C4-2B (cell line): ENCODE results near the gene TMEM147.

Source experiments
- H3K27ac ChIP-seq: fragments of 450-650 bp; 2 replicates; pipeline ENCODE4 v1.5.1; 2017
- CTCF ChIP-seq: fragments of 450-650 bp; conservative IDR thresholded peaks from 2 replicates; pipeline ENCODE4 v1.5.1; 2017; ENCODE audit warnings: mild to moderate bottlenecking
- ZFX ChIP-seq: fragments of 450-650 bp; IDR thresholded peaks from 2 replicates; pipeline ENCODE4 v1.6.1; 2017

TMEM147 gene, protein sequence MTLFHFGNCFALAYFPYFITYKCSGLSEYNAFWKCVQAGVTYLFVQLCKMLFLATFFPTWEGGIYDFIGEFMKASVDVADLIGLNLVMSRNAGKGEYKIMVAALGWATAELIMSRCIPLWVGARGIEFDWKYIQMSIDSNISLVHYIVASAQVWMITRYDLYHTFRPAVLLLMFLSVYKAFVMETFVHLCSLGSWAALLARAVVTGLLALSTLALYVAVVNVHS

GRCh38 chr19:35545001-35545854, at the start of gene TMEM147:
TSS of gene TMEM147 (plus strand) at chr19:35545626. CDS start at chr19:35545740, 114 bp downstream.
- H3K27ac ChIP-seq, result peak within 1 kb of the TSS; percentile 87
- TF ChIP-seq ZFX (peak; percentile 94), CTCF (no peak)

DNA sequence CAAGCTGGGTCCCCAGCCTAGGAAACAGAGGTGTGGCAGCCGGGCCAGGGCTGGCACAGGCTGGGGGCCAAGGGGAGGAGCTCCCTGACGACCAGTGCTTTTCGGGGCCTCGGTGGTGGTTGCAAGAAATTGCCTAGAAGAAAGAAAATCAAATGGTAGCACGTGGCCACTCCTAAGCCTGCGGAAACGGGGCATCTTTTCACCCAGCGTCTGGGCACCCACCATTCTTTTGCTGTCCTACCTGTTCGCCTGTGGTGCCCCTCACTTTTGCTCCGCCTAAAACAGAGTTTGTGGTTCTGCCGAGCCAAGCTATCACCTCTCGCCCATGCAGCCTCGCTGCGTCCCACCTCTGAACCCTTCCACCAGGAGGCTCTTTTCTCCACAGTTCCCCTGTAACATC, 48.0 kb upstream of the TMEM147 start:
- TF ChIP-seq CTCF (no peak), ZFX (no peak)
- H3K27ac ChIP-seq, result no peak overlapping the region

GRCh38 chr19:35498220-35498619, 47.2 kb upstream of the TMEM147 start:
- no peak overlapping the region for H3K27ac ChIP-seq
- no peak for TF ChIP-seq ZFX
- no peak for TF ChIP-seq CTCF

DNA sequence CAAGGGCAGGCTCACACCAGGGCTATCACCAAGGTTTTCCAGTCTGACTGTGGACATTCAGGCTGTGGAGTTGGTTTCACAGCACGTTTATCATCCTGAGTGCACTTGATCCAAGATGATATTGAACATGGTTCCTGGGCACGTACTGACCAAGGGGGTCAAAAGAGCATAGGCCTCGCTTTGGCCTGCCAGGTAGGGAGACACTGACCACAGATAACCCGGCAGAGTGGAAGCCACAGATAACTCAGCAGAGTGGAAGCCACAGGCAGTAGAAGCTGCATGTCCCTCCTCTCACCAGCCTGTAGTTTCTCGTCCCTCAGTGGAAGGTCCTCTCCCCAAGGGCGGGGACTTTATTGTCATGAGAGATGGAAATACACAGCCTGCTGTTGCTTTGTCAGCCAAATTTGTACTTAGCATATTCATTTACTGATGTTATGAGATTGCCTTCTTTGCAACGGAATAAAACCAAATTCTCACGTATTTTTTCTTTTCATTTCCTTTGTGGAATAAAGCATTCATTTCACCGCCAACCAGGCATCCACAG, 46.4 kb upstream of the TMEM147 start:
- H3K27ac ChIP-seq, result no peak overlapping the region
- no peak for TF ChIP-seq CTCF
- no peak for TF ChIP-seq ZFX

GRCh38 chr19:35500611-35501010, 44.8 kb upstream of the TMEM147 start:
- no peak for TF ChIP-seq CTCF
- TF ChIP-seq ZFX, result no peak
- no peak overlapping the region for H3K27ac ChIP-seq

GRCh38 chr19:35501684-35502083, 43.7 kb upstream of the TMEM147 start:
- H3K27ac ChIP-seq, result no peak overlapping the region
- TF ChIP-seq ZFX (no peak), CTCF (no peak)

- no peak overlapping the region for H3K27ac ChIP-seq
- TF ChIP-seq CTCF (no peak), ZFX (no peak)
Observed at GRCh38 chr19:35502751-35503150, 42.7 kb upstream of the TMEM147 start.
